AG10803 (cell line): ENCODE measurements around the gene COX11.
A peak's percentile ranks its signal among the peaks of the same experiment; 100 is the strongest.

Experiments used
- DNase-seq: peaks from one replicate; pipeline ENCODE4 v3.0.0; 2010; ENCODE audit warnings: low read depth
- H3K4me3 ChIP-seq: 2 replicates; pipeline ENCODE4 v1.5.1; 2011; ENCODE audit warnings: mild to moderate bottlenecking, low read length, control low read depth
- CTCF ChIP-seq: conservative IDR thresholded peaks from 2 replicates; pipeline ENCODE4 v1.5.1; 2011; ENCODE audit warnings: mild to moderate bottlenecking, low read length, control low read depth, inconsistent platforms

The COX11 gene

GRCh38 chr17:54968988-54969332 lies 506 bp upstream of the COX11 start:
- TF ChIP-seq CTCF = no peak
- DNase-seq = peak; percentile 40

GRCh38 chr17:54967621-54968261 lies 713 bp downstream of the COX11 start:
- peak overlapping the region; percentile 94 for H3K4me3 ChIP-seq
- no peak; the same call in 1 of the 2 replicates for TF ChIP-seq CTCF
- peak; percentile 26 for DNase-seq

More at GRCh38 chr17:54968988-54969332, 506 bp upstream of the COX11 start:
- peak overlapping the region; percentile 94 for H3K4me3 ChIP-seq

GRCh38 chr17:54956791-54957190 lies 11.7 kb downstream of the COX11 start:
- no peak for TF ChIP-seq CTCF
- H3K4me3 ChIP-seq = no peak overlapping the region
- DNase-seq = no peak

- no peak for DNase-seq
- no peak overlapping the region for H3K4me3 ChIP-seq
- no peak for TF ChIP-seq CTCF
Measured at GRCh38 chr17:54951286-54951685, 17.2 kb downstream of the COX11 start.

- TF ChIP-seq CTCF = no peak
- DNase-seq = no peak
- H3K4me3 ChIP-seq = no peak overlapping the region
Measured at GRCh38 chr17:54950116-54950515, 18.3 kb downstream of the COX11 start.

GRCh38 chr17:54948380-54948779 lies 20.1 kb downstream of the COX11 start:
- no peak overlapping the region for H3K4me3 ChIP-seq
- DNase-seq = peak; percentile 76
- TF ChIP-seq CTCF = no peak

GRCh38 chr17:54947396-54947795 lies 21.1 kb downstream of the COX11 start:
- no peak for TF ChIP-seq CTCF
- DNase-seq = no peak
- H3K4me3 ChIP-seq = no peak overlapping the region
